Adrenal gland (tissue), 5 donors: ENCODE measurements around the gene TBPL2.

Source experiments
- POLR2A ChIP-seq, 2 donors: fragments of 450-650 bp; IDR thresholded peaks; one replicate each; pipeline ENCODE4 v1.6.1; 2017; ENCODE audit warnings: antibody characterized with exemption in 2 of 2, mild to moderate bottlenecking in 2 of 2, moderate library complexity in 1 of 2
- TF ChIP-seq, protein P1 (sequence below), 6 experiments: fragments of 450-650 bp in 4 of 6; fragments of 200-600 bp in 2 of 6; sonication (generic) in 1 of 6; IDR thresholded peaks; 1 replicate in 5 of 6; 2 replicates in 1 of 6; pipeline versions ENCODE4 v1.5.1 to v1.8.0; 2016 to 2021; ENCODE audit warnings: antibody characterized with exemption in 6 of 6, mild to moderate bottlenecking in 2 of 6, moderate library complexity in 1 of 6
- donor health status: DM: no; HTN: no; CAD: no.

DNA sequence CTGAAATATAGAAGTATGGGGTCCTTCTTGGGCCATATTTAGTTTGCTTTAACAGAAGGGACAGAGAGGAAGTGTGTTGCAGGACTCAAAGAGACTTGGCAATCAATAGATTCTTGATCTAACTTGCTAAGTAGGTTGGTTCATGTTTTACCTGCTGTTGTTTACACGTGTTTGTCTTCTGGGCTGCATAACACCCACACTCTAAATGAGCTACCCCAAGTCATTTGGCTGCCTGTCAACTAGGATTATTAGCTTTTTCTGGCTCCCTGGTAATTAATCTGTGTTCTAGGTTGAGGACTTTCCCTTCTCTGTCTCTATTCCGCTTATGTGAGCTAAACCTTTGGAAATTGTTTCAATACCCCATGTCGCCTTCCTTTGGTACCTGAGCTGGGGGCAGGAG, 10.1 kb upstream of the TBPL2 start:
- TF ChIP-seq, protein P1, sequence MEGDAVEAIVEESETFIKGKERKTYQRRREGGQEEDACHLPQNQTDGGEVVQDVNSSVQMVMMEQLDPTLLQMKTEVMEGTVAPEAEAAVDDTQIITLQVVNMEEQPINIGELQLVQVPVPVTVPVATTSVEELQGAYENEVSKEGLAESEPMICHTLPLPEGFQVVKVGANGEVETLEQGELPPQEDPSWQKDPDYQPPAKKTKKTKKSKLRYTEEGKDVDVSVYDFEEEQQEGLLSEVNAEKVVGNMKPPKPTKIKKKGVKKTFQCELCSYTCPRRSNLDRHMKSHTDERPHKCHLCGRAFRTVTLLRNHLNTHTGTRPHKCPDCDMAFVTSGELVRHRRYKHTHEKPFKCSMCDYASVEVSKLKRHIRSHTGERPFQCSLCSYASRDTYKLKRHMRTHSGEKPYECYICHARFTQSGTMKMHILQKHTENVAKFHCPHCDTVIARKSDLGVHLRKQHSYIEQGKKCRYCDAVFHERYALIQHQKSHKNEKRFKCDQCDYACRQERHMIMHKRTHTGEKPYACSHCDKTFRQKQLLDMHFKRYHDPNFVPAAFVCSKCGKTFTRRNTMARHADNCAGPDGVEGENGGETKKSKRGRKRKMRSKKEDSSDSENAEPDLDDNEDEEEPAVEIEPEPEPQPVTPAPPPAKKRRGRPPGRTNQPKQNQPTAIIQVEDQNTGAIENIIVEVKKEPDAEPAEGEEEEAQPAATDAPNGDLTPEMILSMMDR (IDR thresholded peaks at IDR 0.05): no peak
- TF ChIP-seq POLR2A (IDR thresholded peaks at IDR 0.05): no peak
